Erythroblast (primary cell): ENCODE data around the gene PUDP.

Source experiments
- GATA1 ChIP-seq: IDR thresholded peaks from 2 replicates; pipeline ENCODE4 v1.6.1; 2011; ENCODE audit warnings: low read depth, mild to moderate bottlenecking, control low read depth, low read length, moderate library complexity
- POLR2A ChIP-seq: IDR thresholded peaks from 2 replicates; pipeline ENCODE4 v1.6.1; 2011; ENCODE audit warnings: mild to moderate bottlenecking, low read length

- no peak for TF ChIP-seq POLR2A
- no peak for TF ChIP-seq GATA1
Observed at GRCh38 chrX:7163146-7163677, 15.3 kb upstream of the PUDP start.
